Putamen (tissue), 1 donor: ENCODE measurements around the gene FGF12.
A peak's percentile ranks its signal among the peaks of the same experiment; 100 is the strongest.

Experiments used
- DNase-seq: peaks from one replicate; pipeline ENCODE4 v3.0.0-alpha.2; 2016; ENCODE audit warnings: low spot score

Gene FGF12

GRCh38 chr3:192409838-192410683, 317.3 kb downstream of the FGF12 start:
- no peak for DNase-seq

GRCh38 chr3:192409201-192409837, 318.0 kb downstream of the FGF12 start:
- DNase-seq, result no peak

DNA sequence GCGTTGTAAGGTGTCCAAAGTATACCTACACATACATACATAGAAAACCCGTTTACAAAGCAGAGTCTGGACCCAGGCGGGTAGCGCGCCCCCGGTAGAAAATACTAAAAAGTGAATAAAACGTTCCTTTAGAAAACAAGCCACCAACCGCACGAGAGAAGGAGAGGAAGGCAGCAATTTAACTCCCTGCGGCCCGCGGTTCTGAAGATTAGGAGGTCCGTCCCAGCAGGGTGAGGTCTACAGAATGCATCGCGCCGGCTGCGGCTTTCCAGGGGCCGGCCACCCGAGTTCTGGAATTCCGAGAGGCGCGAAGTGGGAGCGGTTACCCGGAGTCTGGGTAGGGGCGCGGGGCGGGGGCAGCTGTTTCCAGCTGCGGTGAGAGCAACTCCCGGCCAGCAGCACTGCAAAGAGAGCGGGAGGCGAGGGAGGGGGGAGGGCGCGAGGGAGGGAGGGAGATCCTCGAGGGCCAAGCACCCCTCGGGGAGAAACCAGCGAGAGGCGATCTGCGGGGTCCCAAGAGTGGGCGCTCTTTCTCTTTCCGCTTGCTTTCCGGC, 318.6 kb downstream of the FGF12 start:
- no peak for DNase-seq

GRCh38 chr3:192408007-192408646, 319.2 kb downstream of the FGF12 start:
- no peak for DNase-seq

- no peak for DNase-seq
Measured at GRCh38 chr3:192399767-192400166, 327.6 kb downstream of the FGF12 start.

GRCh38 chr3:192397012-192397411, 330.3 kb downstream of the FGF12 start:
- DNase-seq, result no peak

- DNase-seq, result no peak
Measured at GRCh38 chr3:192395506-192395905, 331.8 kb downstream of the FGF12 start.

DNA sequence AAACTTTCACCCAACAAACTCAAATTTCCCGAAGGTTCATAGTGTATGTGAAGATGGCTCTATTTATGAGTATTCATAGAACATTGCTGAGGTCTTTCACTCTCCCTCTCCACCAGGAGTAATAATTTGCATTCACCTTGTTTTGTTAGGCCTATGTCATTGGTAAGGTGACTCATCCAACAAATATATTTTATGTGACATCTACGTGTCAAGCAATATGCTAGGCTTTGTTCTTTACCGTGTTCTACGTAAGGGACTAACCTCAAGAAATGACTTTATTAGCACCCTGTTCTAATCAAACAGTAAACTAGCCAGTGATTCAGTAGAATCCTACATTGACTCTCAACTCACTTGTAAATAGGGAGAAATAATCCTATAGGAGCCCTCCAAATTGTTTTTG, 334.4 kb downstream of the FGF12 start:
- DNase-seq, result no peak

DNA sequence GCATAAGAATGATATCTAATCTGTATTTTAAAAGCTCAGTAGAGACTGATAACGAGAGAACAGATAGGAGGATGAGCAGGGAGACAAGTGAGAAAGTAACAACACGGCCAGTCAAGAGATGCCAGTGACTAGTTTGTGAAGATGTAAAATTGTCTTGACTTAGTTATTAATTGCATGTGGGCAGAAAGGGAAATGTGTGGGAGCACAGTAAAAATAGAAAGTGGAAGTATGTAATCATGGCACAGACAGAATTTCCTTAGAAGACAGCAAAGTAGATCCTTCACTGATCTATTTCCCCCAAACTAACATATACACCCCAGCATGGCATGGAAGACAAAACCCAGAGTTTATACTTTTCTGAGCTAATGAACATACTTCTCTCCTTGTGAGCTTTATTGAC, 344.5 kb downstream of the FGF12 start:
- no peak for DNase-seq

DNA sequence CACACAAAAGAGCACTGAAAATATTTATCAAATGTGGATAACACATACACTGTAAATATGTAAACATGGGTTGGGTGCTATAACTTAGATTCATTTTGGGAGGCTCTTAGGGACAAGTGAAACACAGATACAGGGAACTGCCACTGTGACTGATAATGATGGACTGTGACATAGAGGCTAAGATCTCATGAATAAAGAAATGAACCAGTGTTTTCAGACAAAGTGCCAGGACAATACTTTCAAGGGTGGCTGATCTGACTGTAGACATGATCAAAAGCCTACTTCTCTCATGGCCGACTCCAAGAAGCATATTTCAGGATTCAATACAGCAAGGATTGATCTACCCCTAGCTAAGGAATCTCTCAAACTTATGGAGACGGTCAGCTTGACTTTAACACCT, 353.8 kb downstream of the FGF12 start:
- no peak for DNase-seq

- no peak for DNase-seq
Measured at GRCh38 chr3:192373032-192373431, 354.3 kb downstream of the FGF12 start.

- no peak for DNase-seq
Measured at GRCh38 chr3:192372616-192373015, 354.7 kb downstream of the FGF12 start.

GRCh38 chr3:192371870-192372400, 355.4 kb downstream of the FGF12 start:
- no peak for DNase-seq

DNA sequence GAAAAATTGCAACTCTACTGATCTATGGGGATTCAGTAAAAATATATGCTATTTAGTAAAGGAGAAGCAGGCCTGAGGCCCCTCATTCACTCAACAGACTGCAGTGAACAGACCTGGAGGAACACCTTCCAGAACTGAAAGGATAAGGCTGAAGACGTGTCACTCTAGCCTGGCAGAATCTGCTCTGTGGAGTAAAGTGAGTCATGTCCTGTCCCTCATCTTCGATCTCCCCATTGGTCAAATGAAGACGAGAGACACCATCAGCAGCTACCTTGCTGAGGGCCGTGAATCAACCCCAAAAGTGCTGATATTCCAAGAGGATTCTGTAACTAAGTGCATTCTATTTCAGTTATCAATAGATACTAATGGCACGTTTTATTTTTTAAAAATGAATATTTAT, 359.7 kb downstream of the FGF12 start:
- DNase-seq, result no peak

GRCh38 chr3:192366916-192367315, 360.4 kb downstream of the FGF12 start:
- DNase-seq, result no peak

DNA sequence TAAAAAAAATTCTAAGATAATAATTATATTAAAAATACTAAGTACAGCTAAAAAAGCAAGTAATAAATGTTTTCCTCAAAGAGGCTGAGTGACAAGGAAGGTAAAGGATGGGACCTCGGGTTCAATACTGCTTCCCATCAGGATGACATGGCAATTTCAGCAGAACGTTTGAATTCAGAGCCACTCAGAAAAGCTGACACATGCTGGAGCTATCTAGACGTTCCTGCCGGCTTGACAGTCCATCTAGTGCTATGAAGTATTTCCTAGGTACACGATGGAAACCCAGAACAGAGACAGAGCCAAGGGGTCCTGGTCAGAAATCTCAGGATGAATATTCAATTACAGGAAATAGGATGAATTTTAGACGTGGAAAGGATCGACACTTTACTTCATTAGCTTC, 361.8 kb downstream of the FGF12 start:
- no peak for DNase-seq

DNA sequence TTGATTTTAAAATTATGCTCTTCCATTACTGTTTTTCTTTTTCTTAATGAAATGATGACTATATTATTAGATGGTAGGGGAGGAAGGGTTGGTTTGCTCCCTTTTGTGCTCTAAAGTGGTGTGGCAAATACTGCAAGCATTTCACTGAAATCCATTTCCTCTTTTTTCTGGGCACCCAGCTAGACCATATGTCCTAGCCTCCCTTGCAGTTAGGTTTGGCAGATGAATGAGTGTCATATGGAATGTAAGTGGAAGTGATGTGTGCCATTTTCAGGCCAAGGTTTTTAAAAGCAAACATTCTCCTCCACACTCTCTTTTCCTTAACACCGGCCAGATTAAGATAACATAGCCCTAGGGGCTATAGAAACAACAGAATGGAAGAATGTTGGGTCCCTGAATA, 363.0 kb downstream of the FGF12 start:
- DNase-seq, result no peak

- DNase-seq, result no peak
Measured at GRCh38 chr3:192354687-192355086, 372.7 kb downstream of the FGF12 start.

DNA sequence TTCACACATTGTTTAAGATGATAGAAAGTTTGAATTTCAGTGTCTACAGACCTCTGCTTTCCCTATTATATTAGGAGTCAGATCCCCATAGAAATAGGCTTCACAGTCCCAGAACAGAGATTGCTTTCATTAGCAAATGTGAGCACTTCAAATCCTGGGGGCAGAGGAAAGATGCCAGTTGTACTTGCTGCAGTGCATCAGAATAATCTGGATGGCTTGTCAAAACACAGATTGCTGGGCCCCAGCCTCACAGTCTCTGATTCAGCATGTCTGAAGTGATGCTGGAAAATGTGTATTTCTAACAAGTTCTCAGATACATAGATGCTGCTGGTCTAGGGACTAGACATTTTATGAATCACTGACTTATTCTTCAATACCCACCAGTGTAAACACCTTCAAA, 375.2 kb downstream of the FGF12 start:
- DNase-seq, result peak; percentile 32

DNA sequence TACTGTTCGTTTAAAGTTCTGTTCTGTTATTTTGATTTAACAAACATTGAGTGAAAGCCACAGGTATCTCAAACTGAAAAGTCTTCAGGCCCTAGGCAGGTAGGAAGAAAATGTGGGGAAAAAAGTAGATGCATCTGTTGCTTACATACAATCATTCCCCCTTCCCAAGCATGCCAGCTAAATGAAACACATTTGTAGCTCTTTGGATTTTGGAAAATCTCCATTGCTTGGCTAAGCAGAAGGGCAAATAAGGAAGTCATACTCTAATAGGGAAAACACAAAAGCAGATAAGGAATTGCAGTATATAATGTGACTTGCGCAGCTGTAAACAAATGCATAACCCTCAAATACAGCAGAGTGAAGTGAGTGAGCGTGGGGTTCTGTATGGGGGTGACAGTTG, 375.9 kb downstream of the FGF12 start:
- no peak for DNase-seq

- no peak for DNase-seq
Measured at GRCh38 chr3:192340031-192340430, 387.3 kb downstream of the FGF12 start.

- DNase-seq, result no peak
Measured at GRCh38 chr3:192339214-192339613, 388.1 kb downstream of the FGF12 start.

DNA sequence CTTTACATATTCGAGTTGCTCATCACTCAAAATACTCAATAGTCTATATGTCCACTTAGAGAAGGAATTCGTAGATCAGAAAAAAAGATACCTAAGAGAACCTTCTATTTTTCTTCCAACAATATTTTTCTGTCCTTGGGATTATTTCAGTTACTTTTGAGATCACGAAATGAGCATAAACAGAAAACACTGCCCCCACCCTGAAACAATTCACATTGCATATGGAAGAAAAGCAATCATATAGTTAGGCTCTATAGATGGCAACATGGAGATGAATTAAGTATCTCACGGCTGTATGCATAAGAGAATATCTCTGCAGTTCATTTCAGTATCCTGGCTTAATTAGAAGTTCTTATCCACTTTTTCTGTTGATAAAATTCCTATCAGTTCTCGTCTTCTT, 391.1 kb downstream of the FGF12 start:
- no peak for DNase-seq
